DND-41 (cell line): Measurements from ENCODE around the gene ZSCAN21.

Experiments used
- ATAC-seq: fragments of 200-7000 bp; cut with Tn5 transposase; 3 replicates; pipeline ENCODE4 v1.9.1; 2021; ENCODE audit warnings: low read depth; ENCODE audit not compliant: insufficient read depth
- DNase-seq: peaks from one replicate; pipeline ENCODE4 v3.0.0-alpha.2; 2020
- H2AFZ ChIP-seq: 2 replicates; pipeline ENCODE4 v1.6.0; 2012; ENCODE audit warnings: low read depth, low read length
- H3K27ac ChIP-seq: 2 replicates; pipeline ENCODE4 v1.5.1; 2012; ENCODE audit warnings: low read length, inconsistent platforms
- H3K27me3 ChIP-seq: fragments of 200-600 bp; sonication (generic); 2 replicates; pipeline ENCODE4 v1.6.0; 2012; ENCODE audit warnings: low read length, mild to moderate bottlenecking, inconsistent platforms; ENCODE audit not compliant: insufficient read depth, poor library complexity
- H3K36me3 ChIP-seq: 2 replicates; pipeline ENCODE4 v1.5.1; 2012; ENCODE audit warnings: low read length, inconsistent platforms; ENCODE audit not compliant: insufficient read depth
- H3K4me1 ChIP-seq: 2 replicates; pipeline ENCODE4 v1.5.1; 2012; ENCODE audit warnings: mild to moderate bottlenecking, low read length; ENCODE audit not compliant: insufficient read depth
- H3K4me2 ChIP-seq: 2 replicates; pipeline ENCODE4 v1.6.0; 2012; ENCODE audit warnings: mild to moderate bottlenecking, moderate library complexity, low read length, inconsistent platforms; ENCODE audit not compliant: insufficient read depth
- H3K4me3 ChIP-seq, 2 experiments: fragments of 200-600 bp in 1 of 2; shearing (Covaris generic) in 1 of 2; 2 replicates each; pipeline ENCODE4 v1.5.1; 2012 to 2016; ENCODE audit warnings: inconsistent platforms in 2 of 2, low read length in 2 of 2, mild to moderate bottlenecking in 2 of 2, low read depth in 1 of 2, moderate library complexity in 1 of 2
- H3K79me2 ChIP-seq: 2 replicates; pipeline ENCODE4 v1.6.0; 2012; ENCODE audit warnings: low read length, inconsistent platforms; ENCODE audit not compliant: insufficient read depth
- H3K9ac ChIP-seq: 2 replicates; pipeline ENCODE4 v1.6.0; 2012; ENCODE audit warnings: low read depth, mild to moderate bottlenecking, inconsistent platforms, low read length, moderate library complexity
- H3K9me3 ChIP-seq: 2 replicates; pipeline ENCODE4 v1.5.1; 2012; ENCODE audit warnings: low read length, moderate library complexity, mild to moderate bottlenecking, inconsistent platforms; ENCODE audit not compliant: insufficient read depth, severe bottlenecking
- H4K20me1 ChIP-seq: 2 replicates; pipeline ENCODE4 v1.6.0; 2012; ENCODE audit warnings: low read length; ENCODE audit not compliant: insufficient read depth
- EZH2 ChIP-seq: IDR thresholded peaks from 3 replicates; pipeline ENCODE4 v1.6.1; 2012; ENCODE audit warnings: borderline replicate concordance, low read depth, mild to moderate bottlenecking, moderate library complexity, low read length, inconsistent platforms; ENCODE audit not compliant: severe bottlenecking
- TF ChIP-seq, protein P1 (sequence below): IDR thresholded peaks from 2 replicates; pipeline ENCODE4 v1.5.1; 2012; ENCODE audit warnings: borderline replicate concordance, low read length, moderate library complexity, mild to moderate bottlenecking; ENCODE audit not compliant: poor library complexity, severe bottlenecking; ENCODE audit errors: extremely low read depth

The ZSCAN21 gene

DNA sequence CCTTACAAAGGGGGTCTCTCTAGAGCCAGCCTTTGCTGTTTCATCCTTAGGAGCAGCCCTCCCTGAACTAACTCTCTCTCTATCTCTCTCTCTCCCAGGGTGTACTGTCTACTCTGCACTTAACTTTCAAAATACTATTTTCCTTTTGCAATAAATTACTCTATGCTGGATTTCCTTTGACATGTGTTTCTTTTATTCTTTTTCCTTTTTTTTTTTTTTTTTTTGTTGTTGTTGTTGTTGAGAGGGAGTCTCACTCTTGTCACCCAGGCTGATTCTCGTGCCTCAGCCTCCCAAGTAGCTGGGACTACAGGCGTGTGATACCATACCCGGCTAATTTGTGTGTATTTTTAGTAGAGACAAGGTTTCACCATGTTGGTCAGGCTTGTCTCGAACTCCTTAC lies 33.4 kb downstream of the ZSCAN21 start:
- Histone ChIP-seq H4K20me1 (peaks cover 19% of the 10 kb centered on the region), H3K27ac (no peak overlapping the region), H3K9me3 (no peaks in the 10 kb centered on the region), H3K4me2 (no peak overlapping the region), H2AFZ (peak overlapping the region; percentile 42; the same call in 1 of the 2 replicates), H3K4me1 (peaks cover 37% of the 10 kb centered on the region), H3K9ac (no peak overlapping the region), H3K27me3 (no peaks in the 10 kb centered on the region), H3K4me3 (no peak overlapping the region), H3K36me3 (peaks cover 27% of the 10 kb centered on the region), H3K79me2 (peaks cover 38% of the 10 kb centered on the region)
- TF ChIP-seq EZH2 = no peak
- TF ChIP-seq, protein P1, sequence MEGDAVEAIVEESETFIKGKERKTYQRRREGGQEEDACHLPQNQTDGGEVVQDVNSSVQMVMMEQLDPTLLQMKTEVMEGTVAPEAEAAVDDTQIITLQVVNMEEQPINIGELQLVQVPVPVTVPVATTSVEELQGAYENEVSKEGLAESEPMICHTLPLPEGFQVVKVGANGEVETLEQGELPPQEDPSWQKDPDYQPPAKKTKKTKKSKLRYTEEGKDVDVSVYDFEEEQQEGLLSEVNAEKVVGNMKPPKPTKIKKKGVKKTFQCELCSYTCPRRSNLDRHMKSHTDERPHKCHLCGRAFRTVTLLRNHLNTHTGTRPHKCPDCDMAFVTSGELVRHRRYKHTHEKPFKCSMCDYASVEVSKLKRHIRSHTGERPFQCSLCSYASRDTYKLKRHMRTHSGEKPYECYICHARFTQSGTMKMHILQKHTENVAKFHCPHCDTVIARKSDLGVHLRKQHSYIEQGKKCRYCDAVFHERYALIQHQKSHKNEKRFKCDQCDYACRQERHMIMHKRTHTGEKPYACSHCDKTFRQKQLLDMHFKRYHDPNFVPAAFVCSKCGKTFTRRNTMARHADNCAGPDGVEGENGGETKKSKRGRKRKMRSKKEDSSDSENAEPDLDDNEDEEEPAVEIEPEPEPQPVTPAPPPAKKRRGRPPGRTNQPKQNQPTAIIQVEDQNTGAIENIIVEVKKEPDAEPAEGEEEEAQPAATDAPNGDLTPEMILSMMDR = no peak
- DNase-seq (no peak), ATAC-seq (no peak)

DNA sequence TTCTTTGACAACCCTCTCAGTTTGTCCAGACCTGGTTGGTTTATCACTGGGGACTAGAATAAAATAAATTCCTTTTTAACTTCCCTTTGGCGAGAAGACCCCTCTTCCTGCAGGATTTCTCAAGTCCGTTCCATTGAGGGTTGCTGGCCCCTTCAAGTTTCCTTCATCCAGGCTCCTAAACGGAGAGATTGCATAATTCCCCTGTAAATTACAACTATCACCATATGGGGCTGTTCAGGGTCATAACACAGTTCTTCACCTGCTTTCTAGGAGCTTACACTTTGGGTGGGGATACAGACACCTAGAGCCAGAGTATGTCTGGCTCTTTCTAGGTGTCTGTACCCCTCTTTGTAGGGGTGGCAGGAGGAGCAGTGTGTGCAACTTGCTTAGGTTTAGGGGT lies 35.9 kb downstream of the ZSCAN21 start:
- no peak overlapping the region for H3K9ac ChIP-seq
- H3K27ac ChIP-seq = no peak overlapping the region
- no peaks in the 10 kb centered on the region for H3K9me3 ChIP-seq
- peaks cover 34% of the 10 kb centered on the region for H3K79me2 ChIP-seq
- ATAC-seq (no peak), DNase-seq (no peak)
- no peak overlapping the region for H3K4me3 ChIP-seq
- no peak overlapping the region for H3K4me2 ChIP-seq
- TF ChIP-seq, protein P1 = no peak
- no peak for TF ChIP-seq EZH2
- H3K27me3 ChIP-seq = no peaks in the 10 kb centered on the region
- H4K20me1 ChIP-seq = no peaks in the 10 kb centered on the region
- H3K4me1 ChIP-seq = peaks cover 38% of the 10 kb centered on the region
- H3K36me3 ChIP-seq = peaks cover 9% of the 10 kb centered on the region
- no peak overlapping the region for H2AFZ ChIP-seq

DNA sequence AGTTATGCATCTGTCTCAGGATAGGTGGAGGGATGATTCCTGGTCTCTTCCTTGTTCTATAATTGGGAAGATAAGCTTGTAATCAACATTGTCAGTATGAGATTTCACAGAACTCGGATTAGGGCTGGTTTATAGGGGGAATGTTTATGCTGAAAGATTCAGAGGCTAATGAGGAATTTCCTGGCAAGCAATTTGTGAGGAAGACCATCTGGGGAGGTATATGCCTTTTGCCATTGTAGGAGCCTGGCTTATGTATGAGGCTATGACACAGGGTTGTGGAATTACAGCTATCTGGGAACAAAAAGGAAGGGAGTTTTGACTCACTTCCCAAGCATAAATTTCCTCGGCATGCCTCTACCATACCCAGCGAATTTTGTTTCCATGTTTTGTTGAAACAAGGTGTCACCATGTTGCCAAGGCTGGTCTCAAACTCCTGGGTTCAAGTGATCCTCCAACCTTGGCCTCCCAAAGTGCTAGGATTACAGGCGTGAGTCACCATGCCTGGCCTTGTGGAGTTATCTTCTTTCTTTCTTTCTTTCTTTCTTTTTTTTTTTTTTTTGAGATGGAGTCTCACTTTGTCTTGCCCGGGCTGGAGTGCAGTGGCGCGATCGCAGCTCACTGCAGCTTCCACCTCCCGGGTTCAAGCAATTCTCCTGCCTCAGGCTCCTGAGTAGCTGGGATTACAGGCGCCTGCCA lies 37.6 kb downstream of the ZSCAN21 start:
- DNase-seq (no peak), ATAC-seq (no peak)
- H3K27me3 ChIP-seq = no peaks in the 10 kb centered on the region
- TF ChIP-seq, protein P1 = no peak
- no peak for TF ChIP-seq EZH2
- H3K4me1 ChIP-seq = peaks cover 37% of the 10 kb centered on the region
- no peak overlapping the region for H2AFZ ChIP-seq
- H3K9ac ChIP-seq = no peak overlapping the region
- H3K4me3 ChIP-seq = no peak overlapping the region
- H3K4me2 ChIP-seq = no peak overlapping the region
- no peak overlapping the region for H3K27ac ChIP-seq
- peaks cover 20% of the 10 kb centered on the region for H3K36me3 ChIP-seq
- peaks cover 12% of the 10 kb centered on the region; the same call in 1 of the 2 replicates for H4K20me1 ChIP-seq
- H3K79me2 ChIP-seq = peaks cover 24% of the 10 kb centered on the region
- H3K9me3 ChIP-seq = no peaks in the 10 kb centered on the region
